Colonic mucosa (tissue), 4 donors: ENCODE results near the gene FUT8. TPM values are rescaled to one million over a fixed set of nuclear protein-coding genes. Genes with fewer than 3 reads are reported as not detected.

Experiments used
- DNase-seq: peaks from one replicate; pipeline ENCODE4 v3.0.0-alpha.2; 2020
- H3K27ac ChIP-seq: fragments of 200-600 bp; one replicate; pipeline ENCODE4 v1.8.0; 2021
- H3K27me3 ChIP-seq: fragments of 200-600 bp; one replicate; pipeline ENCODE4 v1.8.0; 2021
- H3K36me3 ChIP-seq: fragments of 200-600 bp; one replicate; pipeline ENCODE4 v1.8.0; 2021
- H3K4me1 ChIP-seq: fragments of 200-600 bp; one replicate; pipeline ENCODE4 v1.8.0; 2021; ENCODE audit warnings: mild to moderate bottlenecking
- H3K4me3 ChIP-seq: fragments of 200-600 bp; one replicate; pipeline ENCODE4 v1.8.0; 2021
- H3K9ac ChIP-seq, 2 donors: one replicate each; pipeline ENCODE4 v1.7.0; 2013; ENCODE audit warnings: control low read depth in 2 of 2, low read depth in 2 of 2, low read length in 2 of 2
- H3K9me3 ChIP-seq: fragments of 200-600 bp; one replicate; pipeline ENCODE4 v1.8.0; 2021
- intact Hi-C: fragments of 100-400 bp; cut with DNase I; formaldehyde crosslinking; loops from one replicate; pipeline ENCODE4 v1.14.1; 2022
- total RNA-seq, 2 donors: library from RNA; stranded (reverse); fragmentation: NEBNext Ultra II Directional in 1 of 2; extraction: Animal tissue kit (Norgen Biotek cat#: 25700) in 1 of 2; gene quantifications; one replicate each; pipeline ENCODE4 v1.2.1, GENCODE V29; 2021
- TF ChIP-seq, protein P1 (sequence below): fragments of 200-600 bp; IDR thresholded peaks from one replicate; pipeline ENCODE4 v1.8.0; 2022; ENCODE audit warnings: antibody characterized with exemption, mild to moderate bottlenecking
- donor health status: healthy.
- donor health status: DM: no; HTN: no; CAD: no.
- donor health status: DM: no; HTN: no; CAD: no.

FUT8 gene
- total RNA-seq, 2 donors from 2014 or later = 28.8 to 37.2 TPM

DNA sequence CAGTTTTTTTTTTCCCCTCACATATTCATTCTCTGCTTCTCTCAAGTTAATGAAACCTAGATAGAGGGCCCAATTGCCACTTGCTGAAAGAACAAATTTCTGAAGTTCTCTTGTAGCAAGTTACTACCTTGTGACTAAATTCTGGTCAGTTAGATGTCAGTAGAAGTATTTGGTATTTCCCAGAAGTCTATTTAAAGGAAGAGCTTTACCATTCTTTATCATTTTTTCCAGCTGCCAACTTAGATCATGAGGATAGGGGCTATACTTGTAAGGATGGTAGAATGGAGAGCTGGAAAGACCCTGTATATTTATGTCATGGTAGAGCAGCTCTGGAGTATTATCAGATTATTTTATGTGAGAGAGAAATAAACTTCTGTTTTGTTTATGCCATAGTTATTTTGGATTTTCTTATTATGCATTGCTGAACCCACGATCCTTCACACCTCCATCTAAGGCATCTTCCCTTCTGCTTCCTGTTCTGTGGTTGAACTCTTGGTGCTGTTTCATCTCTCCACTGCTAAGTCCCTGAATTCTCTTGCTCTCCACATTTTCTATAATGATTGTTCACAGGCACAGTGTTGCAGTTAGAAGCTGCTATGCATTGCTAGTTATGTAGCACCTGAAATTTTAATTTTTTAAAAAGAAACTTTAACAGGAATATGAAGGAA is 25.9 kb downstream of the FUT8 start:
- H3K4me1 ChIP-seq = no peaks in the 10 kb centered on the region
- H3K27ac ChIP-seq = no peak overlapping the region
- no peaks in the 10 kb centered on the region for H3K9me3 ChIP-seq
- H3K36me3 ChIP-seq = no peaks in the 10 kb centered on the region
- H3K4me3 ChIP-seq = no peak overlapping the region
- TF ChIP-seq, protein P1, sequence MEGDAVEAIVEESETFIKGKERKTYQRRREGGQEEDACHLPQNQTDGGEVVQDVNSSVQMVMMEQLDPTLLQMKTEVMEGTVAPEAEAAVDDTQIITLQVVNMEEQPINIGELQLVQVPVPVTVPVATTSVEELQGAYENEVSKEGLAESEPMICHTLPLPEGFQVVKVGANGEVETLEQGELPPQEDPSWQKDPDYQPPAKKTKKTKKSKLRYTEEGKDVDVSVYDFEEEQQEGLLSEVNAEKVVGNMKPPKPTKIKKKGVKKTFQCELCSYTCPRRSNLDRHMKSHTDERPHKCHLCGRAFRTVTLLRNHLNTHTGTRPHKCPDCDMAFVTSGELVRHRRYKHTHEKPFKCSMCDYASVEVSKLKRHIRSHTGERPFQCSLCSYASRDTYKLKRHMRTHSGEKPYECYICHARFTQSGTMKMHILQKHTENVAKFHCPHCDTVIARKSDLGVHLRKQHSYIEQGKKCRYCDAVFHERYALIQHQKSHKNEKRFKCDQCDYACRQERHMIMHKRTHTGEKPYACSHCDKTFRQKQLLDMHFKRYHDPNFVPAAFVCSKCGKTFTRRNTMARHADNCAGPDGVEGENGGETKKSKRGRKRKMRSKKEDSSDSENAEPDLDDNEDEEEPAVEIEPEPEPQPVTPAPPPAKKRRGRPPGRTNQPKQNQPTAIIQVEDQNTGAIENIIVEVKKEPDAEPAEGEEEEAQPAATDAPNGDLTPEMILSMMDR = no peak
- no peak overlapping the region for H3K9ac ChIP-seq
- intact Hi-C loops = no loop called here
- DNase-seq = no peak
- H3K27me3 ChIP-seq = no peaks in the 10 kb centered on the region

DNA sequence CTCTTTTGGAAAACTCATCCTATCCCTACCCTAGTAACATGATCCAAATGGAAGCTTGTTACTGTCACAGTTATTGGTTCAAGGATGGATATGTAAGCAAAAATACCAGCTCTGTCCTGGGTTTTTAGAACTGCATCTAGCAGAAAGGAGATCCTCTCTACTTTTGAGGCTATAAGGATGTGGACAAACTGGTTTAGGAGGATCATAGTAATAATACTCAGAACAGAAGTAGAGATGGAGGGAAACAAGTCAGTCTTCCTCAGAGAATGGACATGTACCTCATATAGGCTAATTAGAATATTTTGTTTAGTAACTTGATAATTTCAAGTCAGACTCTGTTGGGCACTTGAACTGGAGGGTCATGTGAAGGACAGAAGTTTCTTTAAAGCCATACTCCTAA is 26.6 kb downstream of the FUT8 start:
- intact Hi-C loops = no loop called here
- Histone ChIP-seq H3K4me1 (no peaks in the 10 kb centered on the region), H3K4me3 (no peak overlapping the region), H3K9me3 (no peaks in the 10 kb centered on the region), H3K36me3 (no peaks in the 10 kb centered on the region), H3K27me3 (no peaks in the 10 kb centered on the region), H3K27ac (no peak overlapping the region), H3K9ac (no peak overlapping the region)
- TF ChIP-seq, protein P1 = no peak
- no peak for DNase-seq

DNA sequence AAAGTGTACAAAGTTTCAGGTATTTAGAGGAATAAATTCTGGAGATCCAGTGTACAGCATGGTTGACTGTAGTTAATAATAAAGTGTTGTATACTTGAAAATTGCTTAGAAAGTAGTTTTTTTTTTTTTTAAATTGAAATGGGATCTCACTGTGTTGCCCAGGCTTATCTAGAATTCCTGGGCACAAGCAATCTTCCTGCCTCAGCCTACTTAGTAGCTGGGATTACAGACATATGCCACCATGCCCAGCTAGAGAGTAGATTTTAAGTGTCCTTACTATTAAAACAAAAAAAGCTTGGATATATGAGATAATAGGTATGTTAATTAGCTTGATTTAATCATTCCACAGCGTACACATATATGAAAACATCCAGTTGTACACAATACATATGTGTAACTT is 27.7 kb downstream of the FUT8 start:
- Histone ChIP-seq H3K9me3 (no peaks in the 10 kb centered on the region), H3K27me3 (no peaks in the 10 kb centered on the region), H3K36me3 (no peaks in the 10 kb centered on the region), H3K4me1 (no peaks in the 10 kb centered on the region), H3K9ac (no peak overlapping the region), H3K27ac (no peak overlapping the region), H3K4me3 (no peak overlapping the region)
- TF ChIP-seq, protein P1 = no peak
- intact Hi-C loops = no loop called here
- DNase-seq = no peak

GRCh38 chr14:65444230-65444629 is 31.7 kb downstream of the FUT8 start:
- H3K4me1 ChIP-seq = no peaks in the 10 kb centered on the region
- H3K9ac ChIP-seq = no peak overlapping the region
- no peak for DNase-seq
- TF ChIP-seq, protein P1 = no peak
- no peak overlapping the region for H3K27ac ChIP-seq
- H3K27me3 ChIP-seq = no peaks in the 10 kb centered on the region
- intact Hi-C loops = no loop called here
- no peaks in the 10 kb centered on the region for H3K36me3 ChIP-seq
- H3K4me3 ChIP-seq = no peak overlapping the region
- H3K9me3 ChIP-seq = no peaks in the 10 kb centered on the region

DNA sequence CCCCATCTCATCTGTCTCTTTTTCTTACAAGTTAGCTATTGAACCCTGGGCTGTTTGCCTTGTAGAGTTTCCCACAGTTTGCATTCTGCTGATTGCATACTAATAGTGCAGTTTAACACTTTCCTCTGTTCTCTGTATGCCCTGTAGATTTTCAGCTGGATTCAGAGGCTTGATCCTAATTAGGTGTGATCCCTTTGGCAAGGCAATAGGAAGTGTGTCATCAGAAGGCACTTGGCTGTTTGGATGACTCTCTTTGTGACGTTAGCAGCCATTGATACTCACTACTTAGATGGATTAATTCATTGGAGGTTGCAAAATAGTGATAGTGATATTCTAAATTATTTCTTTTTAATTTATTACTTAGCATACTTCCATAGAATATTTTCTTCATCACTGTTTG is 33.6 kb downstream of the FUT8 start:
- no peak for DNase-seq
- no peaks in the 10 kb centered on the region for H3K27me3 ChIP-seq
- no peaks in the 10 kb centered on the region for H3K9me3 ChIP-seq
- TF ChIP-seq, protein P1 = no peak
- H3K9ac ChIP-seq = no peak overlapping the region
- H3K4me1 ChIP-seq = no peaks in the 10 kb centered on the region
- no peak overlapping the region for H3K4me3 ChIP-seq
- H3K36me3 ChIP-seq = no peaks in the 10 kb centered on the region
- no peak overlapping the region for H3K27ac ChIP-seq
- intact Hi-C loops = no loop called here
